Tibial nerve (tissue), 4 donors: ENCODE measurements around the gene TRAPPC2L.

Experiments
- CTCF ChIP-seq, 5 experiments: fragments of 200-600 bp in 3 of 5; fragments of 450-650 bp in 2 of 5; sonication (generic) in 3 of 5; IDR thresholded peaks; one replicate each; pipeline ENCODE4 v1.5.1; 2016 to 2019; ENCODE audit warnings: antibody characterized with exemption in 5 of 5, mild to moderate bottlenecking in 3 of 5, moderate library complexity in 2 of 5
- EP300 ChIP-seq, 2 donors: sonication (generic); formaldehyde crosslinking; IDR thresholded peaks; one replicate each; pipeline ENCODE4 v1.6.1; 2017; ENCODE audit warnings: antibody characterized with exemption in 2 of 2, mild to moderate bottlenecking in 1 of 2
- POLR2A ChIP-seq, 2 donors: fragments of 450-650 bp; IDR thresholded peaks; one replicate each; pipeline ENCODE4 v1.6.1; 2017; ENCODE audit warnings: antibody characterized with exemption in 2 of 2, mild to moderate bottlenecking in 2 of 2, moderate library complexity in 2 of 2

DNA sequence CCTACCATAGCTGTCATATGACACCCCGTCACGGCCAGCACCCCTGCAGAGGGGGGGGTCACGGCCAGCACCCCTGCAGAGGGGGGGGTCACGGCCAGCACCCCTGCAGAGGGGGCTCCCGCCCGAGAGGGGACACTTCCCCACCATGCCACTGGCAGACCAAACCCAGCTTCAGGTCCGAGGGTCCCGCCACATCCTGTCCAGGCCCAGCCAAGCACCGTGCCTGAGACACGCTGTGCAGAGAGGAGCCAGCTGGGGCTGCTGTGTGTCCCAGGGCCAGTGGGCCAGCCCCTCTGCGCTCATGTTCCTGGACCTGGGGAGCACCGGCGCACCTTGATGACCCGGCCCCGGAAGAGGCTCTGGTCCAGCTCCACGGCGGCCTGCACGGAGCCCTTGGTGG, 7.6 kb downstream of the TRAPPC2L start:
- TF ChIP-seq POLR2A (IDR thresholded peaks at IDR 0.05) (no peak), CTCF (IDR thresholded peaks at IDR 0.05) (no peak), EP300 (IDR thresholded peaks at IDR 0.05) (no peak)
